H1 (cell line): ENCODE results near the gene LCE2D. TPM values are rescaled to one million over a fixed set of nuclear protein-coding genes. Genes with fewer than 3 reads are reported as not detected.

ENCODE experiments used
- CTCF ChIA-PET: fragments of 300-600 bp; sonication (Branson Sonifier 250); formaldehyde crosslinking; loops from one replicate; lab custom pipeline; 2021; ENCODE audit not compliant: partially characterized antibody; lab: Charles Lee
- POLR2A ChIA-PET: fragments of 300-600 bp; sonication (Branson Sonifier 250); formaldehyde crosslinking; loops from one replicate; lab custom pipeline; 2021; ENCODE audit warnings: inconsistent platforms; ENCODE audit not compliant: partially characterized antibody; lab: Charles Lee
- DNase-seq, 2 experiments: peaks; one replicate each; pipeline versions ENCODE4 v3.0.0 to v3.0.0-alpha.2; 2010 to 2022; ENCODE audit warnings: low spot score in 2 of 2, low read depth in 1 of 2, mixed read lengths in 1 of 2
- FAIRE-seq: peaks from 2 replicates; lab custom pipeline; 2011; peaks lifted over from hg19 to GRCh38; lab: Jason Lieb, UNC
- H2AFZ ChIP-seq: 2 replicates; pipeline ENCODE4 v1.8.1; 2012; ENCODE audit warnings: low read length, inconsistent platforms
- H2AK5ac ChIP-seq: 2 replicates; pipeline ENCODE4 v1.6.1; 2013; ENCODE audit warnings: low read depth, low read length
- H2BK120ac ChIP-seq: replicated peaks from 2 replicates; pipeline ENCODE3; 2013; ENCODE audit warnings: low read depth, low read length, inconsistent platforms
- H2BK12ac ChIP-seq: 2 replicates; pipeline ENCODE4 v1.6.1; 2013; ENCODE audit warnings: low read depth, low read length
- H2BK15ac ChIP-seq: 2 replicates; pipeline ENCODE4 v1.6.1; 2013; ENCODE audit warnings: low read length
- H2BK20ac ChIP-seq: 2 replicates; pipeline ENCODE4 v1.6.1; 2013; ENCODE audit warnings: low read length
- H2BK5ac ChIP-seq: 2 replicates; pipeline ENCODE4 v1.6.1; 2013; ENCODE audit warnings: low read depth, low read length
- H3K14ac ChIP-seq: 2 replicates; pipeline ENCODE4 v1.6.1; 2013; ENCODE audit warnings: inconsistent platforms; ENCODE audit not compliant: insufficient read length
- H3K18ac ChIP-seq: 2 replicates; pipeline ENCODE4 v1.6.1; 2013; ENCODE audit warnings: low read length; ENCODE audit errors: extremely low read depth
- H3K23ac ChIP-seq: 2 replicates; pipeline ENCODE4 v1.6.1; 2013; ENCODE audit warnings: inconsistent platforms; ENCODE audit not compliant: insufficient read length
- H3K23me2 ChIP-seq: 2 replicates; pipeline ENCODE4 v1.6.1; 2013; ENCODE audit warnings: low read depth, low read length
- H3K27ac ChIP-seq: 2 replicates; pipeline ENCODE4 v1.6.1; 2011; ENCODE audit warnings: low read depth, low read length, inconsistent platforms
- H3K27me3 ChIP-seq, 4 experiments: replicated peaks in 1 of 4; 1 replicate in 1 of 4; 2 replicates in 3 of 4; pipeline versions ENCODE4 v1.6.1 to v1.8.1; 2011 to 2013; ENCODE audit warnings: low read length in 3 of 4, mild to moderate bottlenecking in 3 of 4, inconsistent platforms in 2 of 4, mixed read lengths in 2 of 4, moderate library complexity in 1 of 4; ENCODE audit not compliant: control insufficient read depth in 3 of 4, insufficient read depth in 3 of 4; ENCODE audit errors: extremely low read depth in 1 of 4
- H3K36me3 ChIP-seq, 4 experiments: 2 replicates each; pipeline versions ENCODE4 v1.6.1 to v1.8.1; 2011 to 2013; ENCODE audit warnings: mild to moderate bottlenecking in 4 of 4, low read length in 3 of 4, moderate library complexity in 2 of 4, control low read depth in 1 of 4, inconsistent platforms in 1 of 4; ENCODE audit not compliant: insufficient read depth in 4 of 4, control insufficient read depth in 2 of 4
- H3K4ac ChIP-seq: replicated peaks from 2 replicates; pipeline ENCODE3; 2013; ENCODE audit warnings: low read length, low read depth, mixed read lengths, inconsistent platforms; ENCODE audit not compliant: insufficient read length
- H3K4me1 ChIP-seq, 4 experiments: replicated peaks in 1 of 4; 1 replicate in 1 of 4; 2 replicates in 3 of 4; pipeline versions ENCODE4 v1.6.1 to v1.8.1; 2011 to 2013; ENCODE audit warnings: low read length in 3 of 4, inconsistent platforms in 2 of 4, mixed read lengths in 1 of 4; ENCODE audit not compliant: insufficient read depth in 4 of 4, control insufficient read depth in 3 of 4
- H3K4me2 ChIP-seq, 2 experiments: 2 replicates each; pipeline versions ENCODE4 v1.6.1 to v1.8.1; 2011 to 2013; ENCODE audit warnings: low read depth in 2 of 2, low read length in 2 of 2, control low read depth in 1 of 2, inconsistent platforms in 1 of 2, mild to moderate bottlenecking in 1 of 2; ENCODE audit not compliant: insufficient read depth in 1 of 2
- H3K4me3 ChIP-seq, 4 experiments: fragments of 200-600, 300-600 bp in 1 of 4; sonication (generic), shearing (Covaris generic), sonication (Bioruptor Twin) in 1 of 4; 2 replicates each; pipeline versions ENCODE4 v1.5.1 to v1.8.1; 2011 to 2016; ENCODE audit warnings: low read length in 4 of 4, low read depth in 3 of 4, control low read depth in 2 of 4, inconsistent platforms in 2 of 4, mild to moderate bottlenecking in 2 of 4, mixed read lengths in 1 of 4, moderate library complexity in 1 of 4; ENCODE audit not compliant: insufficient read depth in 2 of 4; ENCODE audit errors: extremely low read depth in 1 of 4
- H3K56ac ChIP-seq: replicated peaks from 2 replicates; pipeline ENCODE3; 2013; ENCODE audit warnings: low read depth, mild to moderate bottlenecking, mixed read lengths, low read length, inconsistent platforms; ENCODE audit not compliant: insufficient read length
- H3K79me1 ChIP-seq: 2 replicates; pipeline ENCODE4 v1.6.1; 2013; ENCODE audit warnings: low read depth, low read length, control low read depth
- H3K79me2 ChIP-seq, 2 experiments: 2 replicates each; pipeline versions ENCODE4 v1.6.1 to v1.8.1; 2012 to 2013; ENCODE audit warnings: low read length in 2 of 2, mild to moderate bottlenecking in 2 of 2, inconsistent platforms in 1 of 2; ENCODE audit not compliant: insufficient read depth in 2 of 2, control insufficient read depth in 1 of 2
- H3K9ac ChIP-seq, 4 experiments: replicated peaks in 1 of 4; 1 replicate in 1 of 4; 2 replicates in 3 of 4; pipeline versions ENCODE4 v1.6.1 to v1.8.1; 2011 to 2013; ENCODE audit warnings: low read depth in 3 of 4, low read length in 3 of 4, control low read depth in 2 of 4, mild to moderate bottlenecking in 2 of 4, moderate library complexity in 2 of 4, inconsistent platforms in 1 of 4; ENCODE audit errors: extremely low read depth in 1 of 4
- H3K9me3 ChIP-seq, 2 experiments: 2 replicates each; pipeline versions ENCODE4 v1.6.1 to v1.8.1; 2012 to 2013; ENCODE audit warnings: mild to moderate bottlenecking in 2 of 2, moderate library complexity in 2 of 2, control low read depth in 1 of 2, inconsistent platforms in 1 of 2, low read depth in 1 of 2, low read length in 1 of 2, mixed read lengths in 1 of 2; ENCODE audit not compliant: insufficient read depth in 2 of 2
- H4K20me1 ChIP-seq, 2 experiments: replicated peaks in 1 of 2; 2 replicates each; pipeline versions ENCODE3 to v1.8.1; 2011 to 2013; ENCODE audit warnings: inconsistent platforms in 2 of 2, low read length in 2 of 2, mild to moderate bottlenecking in 1 of 2; ENCODE audit not compliant: insufficient read depth in 2 of 2, control insufficient read depth in 1 of 2
- H4K5ac ChIP-seq: 2 replicates; pipeline ENCODE4 v1.6.1; 2013; ENCODE audit warnings: low read length, low read depth, mixed read lengths, inconsistent platforms; ENCODE audit not compliant: insufficient read length
- H4K8ac ChIP-seq: 2 replicates; pipeline ENCODE4 v1.8.0; 2013; ENCODE audit warnings: mild to moderate bottlenecking, moderate library complexity, low read length, inconsistent platforms; ENCODE audit not compliant: insufficient read depth; ENCODE audit errors: extremely low read depth
- H4K91ac ChIP-seq: replicated peaks from 2 replicates; pipeline ENCODE3; 2013; ENCODE audit warnings: low read length, mixed read lengths, inconsistent platforms; ENCODE audit not compliant: insufficient read length
- BCL11A ChIP-seq, 2 experiments: IDR thresholded peaks; one replicate each; pipeline ENCODE4 v1.6.1; 2011; ENCODE audit warnings: low read depth in 2 of 2, low read length in 2 of 2, mild to moderate bottlenecking in 2 of 2
- EP300 ChIP-seq, 2 experiments: IDR thresholded peaks; 1 replicate in 1 of 2; 2 replicates in 1 of 2; pipeline ENCODE4 v1.6.1; 2011 to 2012; ENCODE audit warnings: low read depth in 2 of 2, low read length in 2 of 2, mild to moderate bottlenecking in 2 of 2, borderline replicate concordance in 1 of 2, inconsistent platforms in 1 of 2, moderate library complexity in 1 of 2
- MAFK ChIP-seq: IDR thresholded peaks from 2 replicates; pipeline ENCODE4 v1.6.1; 2012; ENCODE audit warnings: low read depth, mild to moderate bottlenecking, improper control_type of control experiment, low read length
- PHF8 ChIP-seq: fragments of 200-600 bp; sonication (generic); conservative IDR thresholded peaks from 2 replicates; pipeline ENCODE4 v1.7.1; 2012; ENCODE audit warnings: low read depth, mild to moderate bottlenecking, inconsistent platforms, low read length, moderate library complexity
- POLR2A ChIP-seq, 2 experiments: IDR thresholded peaks; 1 replicate in 1 of 2; 2 replicates in 1 of 2; pipeline ENCODE4 v1.6.1; 2011; ENCODE audit warnings: low read depth in 2 of 2, low read length in 2 of 2, mild to moderate bottlenecking in 2 of 2; ENCODE audit errors: control extremely low read depth in 1 of 2
- RBBP5 ChIP-seq: IDR thresholded peaks from 2 replicates; pipeline ENCODE4 v1.7.1; 2012; ENCODE audit warnings: low read depth, mild to moderate bottlenecking, inconsistent platforms, low read length, moderate library complexity, borderline replicate concordance
- RFX5 ChIP-seq: IDR thresholded peaks from 2 replicates; pipeline ENCODE4 v1.6.1; 2011; ENCODE audit warnings: low read depth, low read length, improper control_type of control experiment, borderline replicate concordance
- SP2 ChIP-seq: IDR thresholded peaks from 2 replicates; pipeline ENCODE4 v1.6.1; 2012; ENCODE audit warnings: mild to moderate bottlenecking, low read length, inconsistent platforms
- TAF7 ChIP-seq: optimal IDR thresholded peaks from 2 replicates; pipeline ENCODE3; 2011; ENCODE audit warnings: low read depth, mild to moderate bottlenecking, inconsistent platforms, low read length, moderate library complexity, borderline replicate concordance
- WGBS, 2 experiments: shearing (Covaris generic) in 1 of 2; methylation state at CpG; one replicate each; pipeline versions ENCODE4 v1.1.6 to v1.1.7; 2013 to 2015; ENCODE audit warnings: low lambda C conversion rate in 2 of 2, mixed read lengths in 2 of 2, inconsistent platforms in 1 of 2, low coverage in 1 of 2, missing lambda C conversion rate in 1 of 2; ENCODE audit not compliant: insufficient replicate concordance in 2 of 2, insufficient coverage in 1 of 2, insufficient read length in 1 of 2; ENCODE audit errors: extremely low coverage in 1 of 2, missing lambda C conversion rate in 1 of 2; 5-methylcytosine and 5-hydroxymethylcytosine counted together
- polyA plus RNA-seq, 7 experiments: library from polyadenylated mRNA; depleted of rRNA in 3 of 7; stranded (reverse) in 5 of 7; unstranded in 2 of 7; fragments of >200 nt in 5 of 7; fragments of 200-250 nt in 2 of 7; gene quantifications; 1 replicate in 5 of 7; 2 replicates in 1 of 7; 4 replicates in 1 of 7; pipeline versions ENCODE4 v1.2.1 to v1.2.3, GENCODE V29; 2011 to 2013; ENCODE audit warnings: missing spikeins in 2 of 7, mixed read lengths in 2 of 7
- total RNA-seq: library from RNA; stranded (reverse); fragmentation: NEBNext Ultra II Directional; extraction: Animal tissue kit (Norgen Biotek cat#: 25700); gene quantifications from 2 replicates; pipeline ENCODE4 v1.2.1, GENCODE V29; 2021

The LCE2D gene
- total and polyA plus RNA-seq, 2 of the 8 experiments (the other 6 are each of a cell fraction or from before 2014, with no cell fraction given): not detected

DNA sequence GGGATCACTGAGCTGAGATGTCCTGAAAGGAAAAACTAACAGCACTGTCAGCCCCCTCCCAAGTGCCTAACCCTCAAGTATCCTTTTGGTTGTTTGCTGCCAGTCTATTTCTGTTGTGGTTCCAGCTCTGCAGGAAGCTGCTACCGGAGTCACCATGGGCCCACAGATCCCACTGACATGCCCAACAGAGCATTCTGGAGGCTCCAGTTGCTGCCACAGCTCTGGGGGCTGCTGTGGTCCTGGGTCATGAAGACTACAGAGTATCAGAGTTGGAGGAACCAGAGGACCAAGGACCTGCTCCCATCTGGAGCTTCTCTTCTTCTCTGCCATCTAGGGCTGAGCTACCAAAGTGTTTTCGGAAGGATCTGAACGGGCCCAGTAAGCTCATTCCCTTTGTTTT lies 41.2 kb upstream of the LCE2D start:
- no peak overlapping the region for H2AFZ ChIP-seq
- H3K36me3 ChIP-seq: no peaks in the 10 kb centered on the region
- H3K56ac ChIP-seq: no peak overlapping the region
- H4K20me1 ChIP-seq: no peaks in the 10 kb centered on the region
- H3K4me3 ChIP-seq: no peak overlapping the region
- H3K27ac ChIP-seq: no peak overlapping the region
- H3K27me3 ChIP-seq: no peaks in the 10 kb centered on the region
- no peaks in the 10 kb centered on the region; the same call in 1 of the 2 replicates for H3K23me2 ChIP-seq
- H3K79me1 ChIP-seq: no peaks in the 10 kb centered on the region
- H2BK20ac ChIP-seq: no peak overlapping the region
- no peak overlapping the region for H3K14ac ChIP-seq
- H3K23ac ChIP-seq: no peak overlapping the region
- no peak overlapping the region for H4K91ac ChIP-seq
- H3K4me2 ChIP-seq: no peak overlapping the region
- peaks cover 71 to 90% of the 10 kb centered on the region in 2 experiments for H3K9me3 ChIP-seq
- FAIRE-seq: no peak
- H3K18ac ChIP-seq: no peak overlapping the region
- CTCF ChIA-PET: interaction anchor here (0.6 kb wide), 1 partner anchor 532 kb away, joined by 7 read pairs; no protein-coding TSS in a partner anchor
- H3K4ac ChIP-seq: no peak overlapping the region
- H2BK5ac ChIP-seq: no peak overlapping the region
- no peak overlapping the region for H4K8ac ChIP-seq
- H3K79me2 ChIP-seq: no peaks in the 10 kb centered on the region
- H2AK5ac ChIP-seq: no peak overlapping the region
- TF ChIP-seq POLR2A (IDR thresholded peaks at IDR 0.05; ENCODE audit: control extremely low read depth in 1 of 2, low read depth in 2 of 2, low read length in 2 of 2) (no peak), MAFK (no peak), BCL11A (IDR thresholded peaks at IDR 0.05; ENCODE audit: low read depth in 2 of 2, low read length in 2 of 2) (no peak), EP300 (IDR thresholded peaks at IDR 0.05; ENCODE audit: borderline replicate concordance in 1 of 2, low read depth in 2 of 2, low read length in 2 of 2) (no peak), TAF7 (no peak), RFX5 (no peak), SP2 (no peak), RBBP5 (no peak), PHF8 (no peak)
- TF ChIP-seq, all 59 proteins: peak for 0
- DNase-seq: no peak
- no peak overlapping the region for H3K9ac ChIP-seq
- H2BK120ac ChIP-seq: no peak overlapping the region
- no peak overlapping the region for H2BK15ac ChIP-seq
- no peak overlapping the region for H2BK12ac ChIP-seq
- no peaks in the 10 kb centered on the region for H3K4me1 ChIP-seq
- POLR2A ChIA-PET: no interaction called here
- 55% methylated on average over 3 of the region's 3 CpGs; no CpG with 5 or more reads in 1 of the 2 experiments for WGBS, 2 experiments
- no peak overlapping the region for H4K5ac ChIP-seq
